Naive B cell (primary cell): ENCODE measurements around the gene NPIPA3. TPM values are rescaled to one million over a fixed set of nuclear protein-coding genes. Genes with fewer than 3 reads are reported as not detected.
A peak's percentile ranks its signal among the peaks of the same experiment; 100 is the strongest.
"Not testable (repeated sequence)": the region's sequence is repeated elsewhere in the genome, so short reads cannot be mapped to it uniquely, and the experiment has no call there.

Source experiments
- ATAC-seq, 2 donors: fragments of 150-1000 bp; cut with Tn5 transposase; 2 replicates each; pipeline ENCODE4 v1.10.0; 2021; ENCODE audit warnings: low read depth in 2 of 2, mild to moderate bottlenecking in 2 of 2, moderate library complexity in 2 of 2
- DNase-seq: peaks from one replicate; pipeline ENCODE4 v3.0.0; 2022
- H3K27ac Mint-ChIP-seq, 6 donors: one replicate each; pipeline ENCODE4 v1.8.0; 2020 to 2022; ENCODE audit warnings: mild to moderate bottlenecking in 6 of 6, mixed read lengths in 6 of 6, moderate library complexity in 5 of 6, inconsistent platforms in 2 of 6
- H3K27me3 Mint-ChIP-seq, 3 donors: one replicate each; pipeline ENCODE4 v1.8.0; 2021 to 2022; ENCODE audit warnings: mixed read lengths in 3 of 3, mild to moderate bottlenecking in 1 of 3
- H3K36me3 Mint-ChIP-seq, 2 donors: one replicate each; pipeline ENCODE4 v1.8.0; 2020 to 2022; ENCODE audit warnings: mixed read lengths in 2 of 2, inconsistent platforms in 1 of 2, mild to moderate bottlenecking in 1 of 2
- H3K4me1 Mint-ChIP-seq, 3 donors: one replicate each; pipeline ENCODE4 v1.8.0; 2020 to 2022; ENCODE audit warnings: mixed read lengths in 3 of 3, inconsistent platforms in 1 of 3, mild to moderate bottlenecking in 1 of 3, moderate library complexity in 1 of 3
- H3K4me3 Mint-ChIP-seq, 8 donors: one replicate each; pipeline ENCODE4 v1.8.0; 2020 to 2022; ENCODE audit warnings: mild to moderate bottlenecking in 8 of 8, mixed read lengths in 8 of 8, moderate library complexity in 8 of 8, inconsistent platforms in 2 of 8
- H3K9me3 Mint-ChIP-seq, 7 donors: one replicate each; pipeline ENCODE4 v1.8.0; 2020 to 2022; ENCODE audit warnings: mixed read lengths in 7 of 7, mild to moderate bottlenecking in 5 of 7, inconsistent platforms in 2 of 7, moderate library complexity in 1 of 7
- polyA plus RNA-seq, 6 donors: library from polyadenylated mRNA; unstranded; fragments of 300-500 nt; fragmentation: Illumina TruSeq; gene quantifications; one replicate each; pipeline ENCODE4 v1.2.3, GENCODE V29; 2021; ENCODE audit warnings: low read depth in 6 of 6

The NPIPA3 gene
- polyA plus RNA-seq: not detected

DNA sequence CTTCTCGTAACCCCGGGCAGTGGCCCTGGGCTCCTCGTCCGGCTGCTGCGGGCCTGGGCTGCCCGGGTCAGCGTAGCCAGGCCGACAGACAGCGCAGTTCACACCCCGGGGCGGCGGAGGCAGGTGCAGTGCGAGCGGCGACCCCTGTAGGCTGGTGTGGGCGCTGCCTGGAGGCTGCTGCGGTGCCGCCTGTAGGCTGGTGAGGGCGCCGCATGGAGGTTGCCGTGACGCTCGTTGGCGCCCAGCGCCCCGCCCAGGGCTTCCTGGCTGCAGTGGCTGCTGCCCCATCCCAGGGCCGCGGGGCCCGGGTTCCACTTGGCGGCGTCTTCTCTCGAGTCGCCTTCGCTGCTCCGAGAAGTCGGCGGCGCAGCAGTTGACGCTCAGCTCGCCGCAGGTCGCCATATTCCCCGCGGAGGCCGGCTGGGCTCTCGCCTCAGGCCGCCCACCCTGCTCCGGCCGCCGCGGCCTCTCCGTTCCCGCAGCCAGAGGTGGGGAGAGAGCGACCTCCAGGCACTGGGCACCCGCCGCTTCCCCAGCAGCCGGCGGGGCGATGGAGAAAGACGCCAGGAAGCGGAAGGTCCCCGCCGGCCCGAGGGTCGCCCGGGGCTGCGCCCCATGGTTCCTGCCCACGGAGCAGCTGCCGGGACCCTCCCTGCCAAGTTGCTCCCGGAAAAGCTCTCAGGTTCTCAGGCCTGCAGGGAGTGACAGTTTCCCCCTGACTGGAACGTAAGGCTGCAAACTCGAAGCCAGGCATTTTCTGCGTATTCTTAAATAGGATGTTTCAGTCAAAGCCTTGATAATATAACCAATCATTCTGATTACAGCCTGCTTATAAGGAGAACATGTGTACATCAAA, at the start of gene NPIPA3:
Gene NPIPA3 (plus strand): TSS at position 256 of the 856 bp plus-strand sequence. CDS start 5,533 bp downstream, outside the sequence.
- ATAC-seq: peak; percentile 98 to 99
- H3K4me3 Mint-ChIP-seq, H3K4me1 Mint-ChIP-seq, H3K9me3 Mint-ChIP-seq, H3K36me3 Mint-ChIP-seq, H3K27me3 Mint-ChIP-seq, DNase-seq, H3K27ac Mint-ChIP-seq: not testable (repeated sequence)

DNA sequence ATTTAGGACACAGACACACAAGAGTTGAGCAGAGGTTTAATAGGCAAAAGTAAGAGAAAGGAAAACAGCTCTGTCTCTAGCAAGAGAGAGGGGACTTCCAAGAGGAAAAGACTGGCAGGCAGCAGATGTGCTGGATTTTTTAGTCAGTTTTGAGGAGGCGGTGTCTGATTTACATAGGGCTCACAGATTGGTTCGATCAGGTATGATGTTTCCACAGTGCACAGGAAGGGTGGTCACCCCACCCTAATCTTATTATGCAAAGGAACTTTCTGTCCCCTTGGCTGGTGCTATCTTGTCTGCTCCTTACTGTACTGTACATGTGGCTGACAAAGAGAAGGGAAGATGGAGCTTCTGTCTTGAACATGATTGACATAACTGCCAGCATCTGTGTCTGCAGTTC, 45.1 kb upstream of the NPIPA3 start:
- Mint-ChIP-seq H3K27ac (peak overlapping the region; percentile 35 to 91 (median 74)), H3K36me3 (peaks cover 13 to 22% of the 10 kb centered on the region in 2 donors), H3K9me3 (no peaks in the 10 kb centered on the region), H3K4me1 (peaks cover 6 to 8% (median 6%) of the 10 kb centered on the region in 3 donors), H3K4me3 (no peak overlapping the region), H3K27me3 (no peaks in the 10 kb centered on the region)
- ATAC-seq: peak; percentile 68 to 93
- peak; percentile 12 for DNase-seq

DNA sequence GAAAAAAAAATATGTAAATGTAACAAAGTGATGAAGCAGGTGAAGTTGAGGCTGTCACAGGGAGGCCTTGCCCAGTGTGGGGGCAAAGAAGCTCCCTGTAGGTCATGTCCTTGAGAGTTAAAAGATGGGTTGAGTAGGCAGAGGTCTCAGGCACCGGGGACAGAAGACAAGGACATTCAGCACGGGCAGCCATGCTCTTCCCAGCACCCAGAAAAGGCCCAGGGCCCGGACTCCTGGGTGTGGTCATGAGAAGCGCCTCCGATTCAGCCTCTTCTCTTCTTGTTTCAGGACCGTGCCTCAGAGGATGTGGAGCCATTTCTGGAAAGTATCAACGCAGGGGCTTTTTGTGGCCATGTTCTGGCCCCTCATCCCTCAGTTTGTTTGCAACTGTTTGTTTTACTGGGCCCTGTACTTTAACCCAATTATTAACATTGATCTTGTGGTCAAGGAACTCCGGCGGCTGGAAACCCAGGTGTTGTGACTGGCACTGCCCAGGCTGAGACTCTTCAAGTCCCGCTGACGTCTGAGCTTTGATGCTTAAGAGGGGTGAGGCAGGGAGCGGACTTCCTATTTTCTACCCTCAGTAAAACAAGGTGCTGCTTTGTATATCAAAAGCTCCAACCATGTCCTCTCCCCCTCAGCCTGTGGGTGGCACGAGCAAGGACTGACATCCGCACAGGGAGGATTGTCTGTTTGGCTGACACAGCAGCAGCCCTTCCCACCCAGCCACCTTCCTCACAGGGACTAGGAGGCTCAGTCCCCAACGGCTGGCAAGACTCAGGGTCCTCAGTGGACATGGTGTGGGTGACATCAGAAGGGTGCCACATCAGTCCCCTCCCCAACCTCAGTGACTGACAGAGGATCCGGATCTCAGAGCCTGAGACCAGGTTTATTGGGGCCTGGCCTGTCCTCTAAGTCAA, 35.6 kb upstream of the NPIPA3 start:
- ATAC-seq (no peak), DNase-seq (no peak)
- Mint-ChIP-seq H3K9me3 (peaks cover 0 to 3% (median 0%) of the 10 kb centered on the region in 7 donors), H3K36me3 (peaks cover 19 to 21% of the 10 kb centered on the region in 2 donors), H3K27ac (peak overlapping the region in 4 of 6 donors; percentile 33 to 89 (median 51)), H3K4me1 (peaks cover 4 to 11% (median 8%) of the 10 kb centered on the region in 3 donors), H3K4me3 (no peak overlapping the region), H3K27me3 (no peaks in the 10 kb centered on the region)

DNA sequence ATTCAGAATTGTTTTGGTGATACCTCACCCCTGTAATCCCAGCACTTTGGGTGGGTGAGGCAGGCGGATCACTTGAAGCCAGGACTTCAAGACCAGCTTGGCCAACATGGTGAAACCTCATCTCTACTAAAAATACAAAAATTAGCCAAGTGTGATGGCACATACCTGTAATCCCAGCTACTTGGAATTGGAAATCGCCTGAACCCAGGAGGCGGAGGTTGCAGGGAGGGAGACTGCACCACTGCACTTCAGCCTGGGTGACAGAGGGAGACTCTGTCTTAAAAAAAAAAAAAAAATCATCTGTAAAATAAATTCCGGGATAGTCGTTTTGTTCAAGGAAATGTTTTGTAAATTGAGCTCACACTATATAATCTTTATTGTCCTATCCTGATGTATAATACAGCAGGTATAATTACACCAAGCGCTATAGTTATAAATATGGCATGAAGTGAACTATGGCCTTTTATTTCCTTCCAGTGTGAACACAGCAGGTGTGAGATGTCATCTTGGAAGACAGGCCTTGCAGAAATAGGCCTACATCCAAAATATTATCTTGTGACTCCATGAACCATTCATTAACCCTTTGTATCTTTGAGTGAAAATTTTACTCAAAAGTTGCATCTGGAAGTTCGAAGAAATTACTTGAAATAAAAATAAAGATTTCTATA, 34.5 kb upstream of the NPIPA3 start:
- no peak overlapping the region for H3K27ac Mint-ChIP-seq
- peaks cover 5 to 21% (median 17%) of the 10 kb centered on the region in 3 donors for H3K4me1 Mint-ChIP-seq
- peaks cover 15 to 16% of the 10 kb centered on the region in 2 donors for H3K36me3 Mint-ChIP-seq
- peaks cover 0 to 4% (median 0%) of the 10 kb centered on the region in 7 donors for H3K9me3 Mint-ChIP-seq
- no peak overlapping the region for H3K4me3 Mint-ChIP-seq
- H3K27me3 Mint-ChIP-seq: no peaks in the 10 kb centered on the region
- no peak for DNase-seq
- no peak for ATAC-seq

DNA sequence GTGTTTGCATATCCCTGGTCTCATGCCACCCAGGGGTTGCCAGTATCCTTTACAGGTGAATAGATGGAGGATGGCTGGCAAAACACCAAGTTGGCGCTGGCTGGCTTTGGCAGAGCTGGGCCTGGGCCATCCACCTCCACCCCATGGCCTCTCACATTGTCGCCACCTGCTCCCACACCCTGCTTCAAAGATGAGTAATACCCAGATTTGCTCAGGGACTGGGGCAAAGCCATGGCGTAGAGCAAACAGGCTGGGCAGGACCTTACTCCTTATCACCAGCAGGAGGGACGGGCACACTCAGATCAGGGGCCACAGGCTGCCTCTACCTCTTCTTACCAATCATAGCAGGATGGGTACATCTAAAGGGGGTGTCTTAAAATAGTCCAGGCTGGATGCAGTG, 33.4 kb upstream of the NPIPA3 start:
- no peak for ATAC-seq
- H3K4me3 Mint-ChIP-seq: no peak overlapping the region

DNA sequence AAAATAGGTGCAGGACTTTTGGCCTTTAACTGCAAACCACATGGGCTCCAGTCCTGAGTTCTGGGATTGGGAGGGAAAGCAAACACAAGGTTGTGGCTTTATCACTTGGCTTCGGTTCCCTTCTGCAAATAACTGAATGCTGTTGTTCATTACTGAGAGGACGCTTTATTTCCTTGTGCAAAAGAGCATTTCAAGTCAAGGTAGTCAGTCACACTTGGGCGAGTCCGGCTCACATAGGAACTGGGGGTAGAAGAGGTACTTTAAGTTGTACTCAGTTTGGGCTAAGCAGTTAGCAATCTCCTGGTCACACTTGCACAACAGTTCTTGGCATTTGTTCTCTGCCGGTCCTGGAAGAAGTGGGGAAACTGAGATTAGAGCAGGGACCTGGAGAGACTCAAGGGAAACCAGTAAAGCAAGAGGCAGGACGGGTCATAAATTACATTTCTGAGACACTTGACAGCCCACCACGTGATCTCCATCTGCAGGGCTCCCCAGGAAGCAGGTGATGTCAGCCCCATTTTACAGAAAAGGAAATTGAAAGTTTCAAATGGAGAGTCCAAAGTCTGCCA, 30.7 kb upstream of the NPIPA3 start:
- DNase-seq (peak; percentile 23), ATAC-seq (peak; percentile 72 to 83)
- Mint-ChIP-seq H3K9me3 (peaks cover 0 to 4% (median 0%) of the 10 kb centered on the region in 7 donors), H3K27me3 (peaks cover 0 to 2% (median under 1%) of the 10 kb centered on the region in 3 donors), H3K36me3 (peaks cover 5 to 6% of the 10 kb centered on the region in 2 donors), H3K4me1 (peaks cover 9 to 26% (median 24%) of the 10 kb centered on the region in 3 donors), H3K4me3 (peak overlapping the region in 7 of 8 donors; percentile 1 to 71 (median 66)), H3K27ac (peak overlapping the region in 4 of 6 donors; percentile 24 to 91 (median 77))

More for the DNA sequence above, 33.4 kb upstream of the NPIPA3 start:
- Mint-ChIP-seq H3K4me1 (peaks cover 9 to 24% (median 21%) of the 10 kb centered on the region in 3 donors), H3K27me3 (no peaks in the 10 kb centered on the region), H3K9me3 (peaks cover 0 to 4% (median 0%) of the 10 kb centered on the region in 7 donors), H3K36me3 (peaks cover 15 to 16% of the 10 kb centered on the region in 2 donors), H3K27ac (no peak overlapping the region)
- no peak for DNase-seq

DNA sequence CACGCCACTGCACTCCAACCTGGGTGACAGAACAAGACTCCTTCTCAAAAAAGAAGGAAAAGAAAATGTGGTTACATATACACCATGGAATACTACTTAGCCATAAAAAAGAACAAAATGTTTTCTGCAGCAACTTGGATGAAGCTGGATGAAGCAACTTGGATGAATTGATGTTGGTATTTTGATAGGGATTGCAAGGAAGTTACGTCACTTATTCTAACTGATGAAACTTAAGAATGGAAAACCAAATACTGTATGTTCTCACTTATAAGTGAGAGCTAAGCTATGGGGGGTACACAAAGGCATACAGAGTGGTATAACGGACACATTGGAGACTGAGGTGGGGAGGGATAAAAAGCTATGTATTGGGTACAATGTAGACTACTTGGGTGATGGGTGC, 26.6 kb upstream of the NPIPA3 start:
- H3K27ac Mint-ChIP-seq: no peak overlapping the region
- DNase-seq (no peak), ATAC-seq (no peak)
- H3K9me3 Mint-ChIP-seq: peaks cover 0 to 4% (median 0%) of the 10 kb centered on the region in 7 donors
- H3K4me1 Mint-ChIP-seq: peaks cover 9 to 24% (median 24%) of the 10 kb centered on the region in 3 donors
- peaks cover 0 to 27% (median 18%) of the 10 kb centered on the region in 3 donors for H3K27me3 Mint-ChIP-seq
- H3K36me3 Mint-ChIP-seq: no peaks in the 10 kb centered on the region
- no peak overlapping the region for H3K4me3 Mint-ChIP-seq

DNA sequence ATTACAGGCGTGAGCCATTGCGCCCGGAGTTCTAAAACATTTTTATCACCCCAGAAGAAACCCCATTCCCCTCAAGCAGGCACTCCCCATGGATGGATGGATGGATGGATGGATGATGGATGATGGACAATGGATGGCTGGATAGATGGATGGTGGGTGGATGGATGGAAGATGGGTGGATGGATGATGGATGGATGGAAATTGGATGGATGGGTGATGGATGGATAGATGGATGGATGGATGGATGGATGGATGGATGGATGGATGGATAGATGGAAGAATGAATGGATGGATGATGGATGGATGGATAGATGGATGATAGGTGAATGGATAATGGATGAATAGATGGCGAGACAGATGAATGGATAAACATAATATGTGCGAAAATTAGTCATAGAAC, 25.6 kb upstream of the NPIPA3 start:
- Mint-ChIP-seq H3K27me3 (peaks cover 0 to 27% (median 18%) of the 10 kb centered on the region in 3 donors), H3K27ac (peak overlapping the region in 2 of 6 donors; percentile 1), H3K36me3 (no peaks in the 10 kb centered on the region), H3K4me1 (peaks cover 5 to 16% (median 14%) of the 10 kb centered on the region in 3 donors), H3K4me3 (no peak overlapping the region), H3K9me3 (peaks cover 0 to under 1% (median 0%) of the 10 kb centered on the region in 7 donors)
- DNase-seq (no peak), ATAC-seq (no peak)

DNA sequence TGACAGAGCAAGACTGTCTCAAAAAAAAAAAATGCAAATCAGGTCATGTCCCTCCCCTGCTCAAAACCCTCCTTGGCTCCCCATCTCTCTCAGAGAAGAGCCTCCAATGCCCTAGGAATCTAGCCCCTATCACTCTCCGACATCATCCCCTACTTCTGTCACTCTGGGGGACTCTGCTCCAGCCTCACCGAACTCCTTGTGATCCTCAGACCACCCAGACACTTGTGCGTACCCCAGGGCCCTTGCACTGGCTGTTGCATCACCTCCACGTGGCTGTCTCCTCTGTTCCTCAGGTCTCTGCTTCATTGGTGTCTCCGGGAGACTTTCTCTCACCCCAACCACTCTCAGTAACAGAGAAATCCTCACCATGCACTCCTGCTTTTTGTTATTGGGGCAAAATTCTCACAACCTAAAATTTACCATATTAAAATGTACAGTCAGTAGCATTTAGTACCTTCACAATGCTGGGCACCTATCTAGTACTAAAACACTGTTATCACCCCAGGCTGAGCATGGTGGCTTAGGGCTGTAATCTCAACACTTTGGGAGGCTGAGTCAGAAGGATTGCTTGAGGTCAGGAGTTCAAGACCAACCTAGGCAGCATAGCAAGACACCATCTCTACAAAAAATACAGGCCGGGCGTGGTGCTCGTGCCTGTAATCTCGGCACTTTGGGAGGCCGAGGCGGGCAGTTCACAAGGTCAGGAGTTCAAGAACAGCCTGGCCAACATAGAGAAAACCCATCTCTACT, 24.3 kb upstream of the NPIPA3 start:
- no peak for DNase-seq
- no peak for ATAC-seq
- no peaks in the 10 kb centered on the region for H3K36me3 Mint-ChIP-seq
- no peak overlapping the region for H3K27ac Mint-ChIP-seq
- H3K4me3 Mint-ChIP-seq: no peak overlapping the region
- peaks cover 3 to 4% (median 4%) of the 10 kb centered on the region in 3 donors for H3K4me1 Mint-ChIP-seq
- no peaks in the 10 kb centered on the region for H3K9me3 Mint-ChIP-seq
- H3K27me3 Mint-ChIP-seq: peaks cover 0 to 27% (median 18%) of the 10 kb centered on the region in 3 donors

DNA sequence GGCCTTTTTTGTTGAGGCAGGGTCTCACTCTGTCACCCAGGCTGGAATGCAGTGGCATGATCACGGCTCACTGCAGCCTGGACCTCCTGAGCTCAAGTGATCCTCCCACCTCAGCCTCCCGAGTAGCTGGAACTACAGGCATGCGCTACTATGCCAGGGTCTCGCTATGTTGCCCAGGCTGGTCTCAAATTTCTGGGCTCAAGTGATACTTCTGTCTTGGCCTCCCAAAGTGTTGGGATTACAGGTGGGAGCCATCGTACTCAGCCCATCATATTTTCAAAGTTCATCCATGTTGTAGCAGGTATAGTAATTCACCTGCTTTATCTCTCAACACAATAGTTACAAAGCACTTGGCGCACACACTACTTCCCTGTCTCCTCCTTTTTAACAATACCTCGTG, 22.8 kb upstream of the NPIPA3 start:
- H3K27me3 Mint-ChIP-seq: peaks cover 0 to 27% (median 18%) of the 10 kb centered on the region in 3 donors
- H3K9me3 Mint-ChIP-seq, ATAC-seq, H3K36me3 Mint-ChIP-seq, H3K4me1 Mint-ChIP-seq, H3K4me3 Mint-ChIP-seq, DNase-seq, H3K27ac Mint-ChIP-seq: not testable (repeated sequence)

DNA sequence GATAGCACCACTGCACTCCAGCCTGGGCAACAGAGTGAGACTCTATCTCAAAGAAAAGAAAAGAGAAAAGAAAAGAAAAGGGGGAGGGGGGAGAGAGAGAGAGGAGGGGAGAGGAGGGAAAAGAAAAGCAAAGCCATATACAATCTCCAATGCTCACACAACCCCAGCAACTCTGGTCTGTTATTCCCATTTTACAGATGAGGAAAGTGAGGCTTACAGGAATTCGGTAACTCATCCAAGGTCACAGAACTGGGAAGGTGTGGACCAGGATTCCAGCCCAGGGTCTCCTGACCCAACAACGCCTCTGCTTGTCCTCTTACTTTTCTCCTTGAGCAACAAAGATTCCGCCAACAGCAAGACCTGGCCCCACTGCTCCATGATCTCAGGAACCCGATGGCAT, 22.1 kb upstream of the NPIPA3 start:
- Mint-ChIP-seq H3K27ac (no peak overlapping the region), H3K9me3 (no peaks in the 10 kb centered on the region), H3K36me3 (no peaks in the 10 kb centered on the region), H3K4me3 (no peak overlapping the region), H3K4me1 (no peaks in the 10 kb centered on the region), H3K27me3 (peaks cover 0 to 27% (median 18%) of the 10 kb centered on the region in 3 donors)
- DNase-seq: no peak
- ATAC-seq: no peak

DNA sequence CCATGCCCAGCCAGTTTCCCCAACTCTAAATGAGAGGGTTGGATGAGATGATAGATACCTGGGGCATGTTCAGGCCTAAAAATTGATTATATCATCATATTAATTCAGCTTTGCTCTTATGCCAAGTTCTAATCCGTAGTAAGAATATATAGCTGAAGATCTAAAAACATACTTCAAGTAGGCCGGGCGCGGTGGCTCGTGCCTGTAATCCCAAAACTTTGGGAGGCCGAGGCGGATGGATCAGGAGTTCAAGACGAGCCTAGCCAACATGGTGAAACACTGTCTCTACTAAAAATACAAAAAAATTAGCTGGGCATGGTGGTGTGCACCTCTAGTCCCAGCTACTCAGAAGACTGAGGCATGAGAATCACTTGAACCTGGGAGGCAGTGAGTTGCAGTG, 21.1 kb upstream of the NPIPA3 start:
- H3K27ac Mint-ChIP-seq: no peak overlapping the region
- no peaks in the 10 kb centered on the region for H3K36me3 Mint-ChIP-seq
- H3K27me3 Mint-ChIP-seq: peaks cover 0 to 27% (median 18%) of the 10 kb centered on the region in 3 donors
- ATAC-seq: no peak
- no peak for DNase-seq
- no peak overlapping the region for H3K4me3 Mint-ChIP-seq
- no peaks in the 10 kb centered on the region for H3K9me3 Mint-ChIP-seq
- no peaks in the 10 kb centered on the region for H3K4me1 Mint-ChIP-seq
